ENCODE measurements around the gene PIGP. TPM values are rescaled to one million over a fixed set of nuclear protein-coding genes. Genes with fewer than 3 reads are reported as not detected.

PIGP gene
- total RNA-seq, 1 experiment from 2014 or later, result 13.2 TPM

DNA sequence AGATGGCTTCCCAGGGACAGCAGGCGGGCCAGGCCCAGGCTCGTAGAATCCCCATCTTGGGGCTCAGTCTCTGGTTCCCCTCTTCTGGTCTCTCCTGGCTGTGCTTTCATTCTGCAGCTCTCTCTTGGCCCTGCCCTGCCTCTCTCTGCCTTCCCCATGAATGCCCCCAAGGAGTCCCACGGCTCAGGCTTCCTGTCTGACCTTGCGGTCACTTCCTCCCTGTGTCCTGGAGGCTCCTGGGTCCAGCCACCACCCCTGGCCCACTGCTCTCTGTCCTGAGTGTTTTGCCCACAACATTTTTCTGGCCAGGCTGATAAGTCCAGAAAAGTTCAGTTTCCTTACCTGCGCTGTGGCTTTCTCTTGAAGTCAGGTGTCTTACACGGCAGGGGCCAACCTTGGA lies 29.1 kb downstream of the PIGP start:
- no peak overlapping the region for H4K91ac ChIP-seq (ENCODE audit: insufficient read length, low read depth, low read length)
- no peak overlapping the region for H3K27ac ChIP-seq (ENCODE audit: insufficient read length, low read depth, low read length)
- TF ChIP-seq, protein P1, sequence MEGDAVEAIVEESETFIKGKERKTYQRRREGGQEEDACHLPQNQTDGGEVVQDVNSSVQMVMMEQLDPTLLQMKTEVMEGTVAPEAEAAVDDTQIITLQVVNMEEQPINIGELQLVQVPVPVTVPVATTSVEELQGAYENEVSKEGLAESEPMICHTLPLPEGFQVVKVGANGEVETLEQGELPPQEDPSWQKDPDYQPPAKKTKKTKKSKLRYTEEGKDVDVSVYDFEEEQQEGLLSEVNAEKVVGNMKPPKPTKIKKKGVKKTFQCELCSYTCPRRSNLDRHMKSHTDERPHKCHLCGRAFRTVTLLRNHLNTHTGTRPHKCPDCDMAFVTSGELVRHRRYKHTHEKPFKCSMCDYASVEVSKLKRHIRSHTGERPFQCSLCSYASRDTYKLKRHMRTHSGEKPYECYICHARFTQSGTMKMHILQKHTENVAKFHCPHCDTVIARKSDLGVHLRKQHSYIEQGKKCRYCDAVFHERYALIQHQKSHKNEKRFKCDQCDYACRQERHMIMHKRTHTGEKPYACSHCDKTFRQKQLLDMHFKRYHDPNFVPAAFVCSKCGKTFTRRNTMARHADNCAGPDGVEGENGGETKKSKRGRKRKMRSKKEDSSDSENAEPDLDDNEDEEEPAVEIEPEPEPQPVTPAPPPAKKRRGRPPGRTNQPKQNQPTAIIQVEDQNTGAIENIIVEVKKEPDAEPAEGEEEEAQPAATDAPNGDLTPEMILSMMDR (conservative IDR thresholded peaks at IDR 0.05), result no peak
- no peaks in the 10 kb centered on the region for H3K79me2 ChIP-seq (ENCODE audit: insufficient read depth, low read length)
- no peaks in the 10 kb centered on the region for H3K79me1 ChIP-seq (ENCODE audit: insufficient read depth, low read depth, low read length, poor library complexity, severe bottlenecking)
- Mint-ChIP-seq H3K9me3 (no peaks in the 10 kb centered on the region; a peak in 2 of 5 replicates), H3K36me3 (ENCODE audit: insufficient read depth in 1 of 3, low read depth in 3 of 3) (no peaks in the 10 kb centered on the region; a peak in 1 of 7 replicates), H3K4me3 (no peak overlapping the region), H3K27ac (no peak overlapping the region; a peak in 1 of 7 replicates), H3K27me3 (ENCODE audit: low read depth) (peaks cover 98% of the 10 kb centered on the region), H3K4me1 (peaks cover 38 to 56% of the 10 kb centered on the region in 2 experiments)
- H3K18ac ChIP-seq (ENCODE audit: insufficient read length, low read depth, low read length), result no peak overlapping the region
- H3K4me1 ChIP-seq (ENCODE audit: insufficient read depth, low read length), result peaks cover 4% of the 10 kb centered on the region
- no peak overlapping the region for H3K23ac ChIP-seq (ENCODE audit: insufficient read length, low read depth, low read length)
- H4K8ac ChIP-seq (replicated peaks; ENCODE audit: insufficient read length, low read depth, low read length), result no peak overlapping the region
- H4K5ac ChIP-seq (ENCODE audit: insufficient read length, low read depth, low read length), result no peak overlapping the region
- no peaks in the 10 kb centered on the region for H3K9me3 ChIP-seq (ENCODE audit: control insufficient read depth, low read depth, low read length)
- no CpG with 5 or more reads among the region's 6 CpGs for WGBS (ENCODE audit: extremely low coverage, insufficient read length, low lambda C conversion rate)
- H2BK5ac ChIP-seq (ENCODE audit: insufficient read length, low read length), result no peak overlapping the region
- no peak overlapping the region for H3T11ph ChIP-seq (ENCODE audit: low read length)
- no peak overlapping the region for H2AFZ ChIP-seq (ENCODE audit: low read length)
- no peak overlapping the region for H2BK15ac ChIP-seq (ENCODE audit: low read depth, low read length)
- H2BK12ac ChIP-seq (ENCODE audit: insufficient read length, low read depth, low read length), result peak overlapping the region; percentile 23
- H3K4ac ChIP-seq (ENCODE audit: low read depth, low read length), result no peak overlapping the region
- H3K14ac ChIP-seq (ENCODE audit: insufficient read depth, low read length), result no peak overlapping the region
- no peak overlapping the region for H2BK120ac ChIP-seq (ENCODE audit: low read depth, low read length, poor library complexity, severe bottlenecking)
- peaks cover 5% of the 10 kb centered on the region; the same call in 1 of the 2 replicates for H3K27me3 ChIP-seq (ENCODE audit: insufficient read depth, low read length)
- H3K9ac ChIP-seq (ENCODE audit: extremely low read depth, insufficient read length, low read length), result no peak overlapping the region
- DNase-seq, result no peak
- H2BK20ac ChIP-seq (ENCODE audit: low read depth, low read length, poor library complexity, severe bottlenecking), result no peak overlapping the region
- no peaks in the 10 kb centered on the region for H4K20me1 ChIP-seq (ENCODE audit: control insufficient read depth, insufficient read depth, insufficient read length)
- H2AK5ac ChIP-seq (ENCODE audit: insufficient read length, low read length), result no peak overlapping the region
- no peak overlapping the region for H3K4me2 ChIP-seq (ENCODE audit: insufficient read depth, insufficient read length, low read length)
- no peak overlapping the region for H3K56ac ChIP-seq (ENCODE audit: insufficient read length, low read depth, low read length)
- H3K23me2 ChIP-seq (ENCODE audit: insufficient read length, low read depth, low read length, poor library complexity, severe bottlenecking), result no peaks in the 10 kb centered on the region

All from H9 (cell line).